GM21786 (cell line): Measurements from ENCODE around the gene UBE2E2.

Experiments used
- ATAC-seq: cut with Tn5 transposase; IDR thresholded peaks from one replicate; pipeline ENCODE4 v1.9.1; 2021; ENCODE audit not compliant: unreplicated experiment

UBE2E2 gene

GRCh38 chr3:23192816-23193215 is 10.3 kb upstream of the UBE2E2 start:
- no peak for ATAC-seq

- ATAC-seq = no peak
These were observed 9.3 kb upstream of the UBE2E2 start for GRCh38 chr3:23193831-23194230.

- no peak for ATAC-seq
These were observed 4.3 kb upstream of the UBE2E2 start for GRCh38 chr3:23198801-23199200.

- ATAC-seq = no peak
These were observed 3.5 kb upstream of the UBE2E2 start for GRCh38 chr3:23199649-23200048.

- ATAC-seq = no peak
These were observed 1.8 kb upstream of the UBE2E2 start for GRCh38 chr3:23201154-23201838.

- peak; percentile 28 for ATAC-seq
These were observed 765 bp upstream of the UBE2E2 start for GRCh38 chr3:23202203-23202920.

- no peak for ATAC-seq
These were observed 692 bp downstream of the UBE2E2 start for GRCh38 chr3:23203708-23204330.

- no peak for ATAC-seq
These were observed 3.2 kb downstream of the UBE2E2 start for GRCh38 chr3:23206366-23206765.

- ATAC-seq = no peak
These were observed 6.0 kb downstream of the UBE2E2 start for GRCh38 chr3:23209103-23209502.

- ATAC-seq = no peak
These were observed 6.8 kb downstream of the UBE2E2 start for GRCh38 chr3:23209747-23210487.

GRCh38 chr3:23213813-23214212 is 10.7 kb downstream of the UBE2E2 start:
- no peak for ATAC-seq

GRCh38 chr3:23217872-23218554 is 14.9 kb downstream of the UBE2E2 start:
- ATAC-seq = no peak

- ATAC-seq = peak; percentile 59
These were observed 16.0 kb downstream of the UBE2E2 start for GRCh38 chr3:23219117-23219516.

- peak; percentile 38 for ATAC-seq
These were observed 16.4 kb downstream of the UBE2E2 start for GRCh38 chr3:23219552-23219951.

- ATAC-seq = no peak
These were observed 18.0 kb downstream of the UBE2E2 start for GRCh38 chr3:23221136-23221535.

- ATAC-seq = no peak
These were observed 28.9 kb downstream of the UBE2E2 start for GRCh38 chr3:23232016-23232415.

GRCh38 chr3:23232854-23233253 is 29.7 kb downstream of the UBE2E2 start:
- no peak for ATAC-seq

GRCh38 chr3:23235264-23235663 is 32.1 kb downstream of the UBE2E2 start:
- ATAC-seq = no peak

- no peak for ATAC-seq
These were observed 33.8 kb downstream of the UBE2E2 start for GRCh38 chr3:23236890-23237289.

- ATAC-seq = no peak
These were observed 35.0 kb downstream of the UBE2E2 start for GRCh38 chr3:23238156-23238555.

GRCh38 chr3:23238578-23238977 is 35.5 kb downstream of the UBE2E2 start:
- ATAC-seq = no peak
